GM12801 (cell line): ENCODE data around the gene DNAJB7.

Experiments used
- CTCF ChIP-seq: IDR thresholded peaks from one replicate; pipeline ENCODE4 v1.5.1; 2011; ENCODE audit warnings: control low read depth; ENCODE audit not compliant: insufficient read length; ENCODE audit errors: extremely low read depth

DNAJB7 gene

GRCh38 chr22:40817737-40818136 lies 44.2 kb downstream of the DNAJB7 start:
- TF ChIP-seq CTCF: no peak

- TF ChIP-seq CTCF: no peak
Measured at GRCh38 chr22:40813912-40814315, 48.0 kb downstream of the DNAJB7 start.
